Urinary bladder (tissue), 4 donors: ENCODE results near the gene PCP4. TPM values are rescaled to one million over a fixed set of nuclear protein-coding genes. Genes with fewer than 3 reads are reported as not detected.
"Not testable (repeated sequence)": the region's sequence is repeated elsewhere in the genome, so short reads cannot be mapped to it uniquely, and the experiment has no call there.

Source experiments
- DNase-seq: peaks from one replicate; pipeline ENCODE4 v3.0.0-alpha.2; 2015; ENCODE audit errors: extremely low spot score
- H3K27ac ChIP-seq: one replicate; pipeline ENCODE4 v1.5.1; 2013; ENCODE audit warnings: low read depth, mild to moderate bottlenecking, moderate library complexity
- H3K36me3 ChIP-seq: one replicate; pipeline ENCODE4 v1.6.1; 2013; ENCODE audit warnings: mild to moderate bottlenecking, moderate library complexity; ENCODE audit not compliant: insufficient read depth
- H3K4me1 ChIP-seq: one replicate; pipeline ENCODE4 v1.6.1; 2013; ENCODE audit warnings: mild to moderate bottlenecking, moderate library complexity; ENCODE audit not compliant: insufficient read depth
- H3K4me3 ChIP-seq: one replicate; pipeline ENCODE4 v1.5.1; 2013; ENCODE audit warnings: low read depth, low read length
- WGBS: extraction: QIAGEN DNeasy Blood & Tissue Kit; methylation state at CpG from one replicate; pipeline ENCODE4 v1.1.7; 2013; 5-methylcytosine and 5-hydroxymethylcytosine counted together
- polyA plus RNA-seq: library from polyadenylated mRNA; stranded (reverse); fragments of 200-250 nt; gene quantifications from one replicate; pipeline ENCODE4 v1.2.3, GENCODE V29; 2013
- total RNA-seq: library from RNA; depleted of rRNA; stranded (reverse); fragments of >200 nt; gene quantifications from one replicate; pipeline ENCODE4 v1.2.3, GENCODE V29; 2014
- donor health status: healthy with polysubstance abuse.
- donor health status: healthy.

Gene PCP4
- total and polyA plus RNA-seq, 2 donors, result 14.2 to 725 TPM

- DNase-seq, result no peak
- H3K4me1 ChIP-seq, result no peaks in the 10 kb centered on the region
- WGBS, result 73% methylated on average over 8 of the region's 8 CpGs
- no peaks in the 10 kb centered on the region for H3K36me3 ChIP-seq
- H3K27ac ChIP-seq, result no peak overlapping the region
- H3K4me3 ChIP-seq, result no peak overlapping the region
Observed at GRCh38 chr21:39881661-39882060, 14.4 kb downstream of the PCP4 start.

DNA sequence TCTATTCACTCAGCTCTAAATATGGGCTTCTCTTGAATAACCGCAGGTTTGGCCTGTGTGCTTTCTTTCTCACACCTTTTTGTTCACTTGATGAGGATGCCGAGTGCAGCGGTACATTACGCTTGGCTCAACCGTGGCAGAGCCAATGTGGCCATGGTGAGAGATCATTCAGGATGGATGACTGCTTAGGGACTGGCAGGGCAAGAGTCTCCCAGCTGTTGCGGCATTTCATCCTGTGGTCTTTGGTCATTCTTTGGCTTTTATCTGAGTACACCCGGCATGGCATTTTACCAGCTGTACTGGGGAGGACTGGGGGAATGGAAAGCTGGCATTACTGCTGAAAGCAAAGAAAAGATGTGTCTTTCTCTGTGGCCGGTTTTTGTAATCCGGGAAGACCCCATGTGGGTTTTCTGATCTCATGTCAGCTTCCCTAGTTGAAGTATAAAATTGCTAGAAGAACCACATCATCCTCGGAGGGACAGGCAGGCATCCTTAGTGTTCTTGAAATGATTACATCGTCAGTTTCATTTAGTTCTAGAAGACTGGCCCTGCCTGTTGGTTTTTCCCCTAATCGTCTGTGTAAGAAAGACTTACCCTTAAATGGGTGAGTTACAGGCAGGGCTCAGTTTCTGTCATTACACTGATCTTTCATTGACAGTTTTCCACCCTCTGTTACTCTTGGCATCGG is 15.1 kb downstream of the PCP4 start:
- no peaks in the 10 kb centered on the region for H3K36me3 ChIP-seq
- 75% methylated on average over 13 of the region's 13 CpGs for WGBS
- DNase-seq, result no peak
- H3K27ac ChIP-seq, result no peak overlapping the region
- no peak overlapping the region for H3K4me3 ChIP-seq
- H3K4me1 ChIP-seq, result no peaks in the 10 kb centered on the region

DNA sequence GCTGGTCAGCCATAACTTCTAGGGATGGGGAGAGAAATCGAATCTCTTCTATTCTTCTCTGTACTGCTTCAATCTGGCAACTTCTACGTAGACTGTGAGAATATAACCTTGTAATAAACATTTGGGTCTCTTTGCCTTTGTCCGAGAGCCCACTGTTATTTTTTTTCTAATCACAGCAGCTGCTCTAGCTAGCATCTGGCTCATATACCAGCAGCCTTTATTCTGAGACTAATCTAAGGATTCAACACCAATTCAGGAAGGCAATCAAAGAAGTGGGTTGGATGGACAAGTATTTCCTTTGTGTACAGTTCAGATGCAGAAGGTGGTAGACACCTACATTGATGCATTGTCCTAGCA is 15.6 kb downstream of the PCP4 start:
- no peaks in the 10 kb centered on the region for H3K36me3 ChIP-seq
- H3K27ac ChIP-seq, result no peak overlapping the region
- whole genome bisulfite sequencing, result 51% methylated on average over 3 of the region's 3 CpGs
- H3K4me1 ChIP-seq, result no peaks in the 10 kb centered on the region
- DNase-seq, result no peak
- H3K4me3 ChIP-seq, result no peak overlapping the region

DNA sequence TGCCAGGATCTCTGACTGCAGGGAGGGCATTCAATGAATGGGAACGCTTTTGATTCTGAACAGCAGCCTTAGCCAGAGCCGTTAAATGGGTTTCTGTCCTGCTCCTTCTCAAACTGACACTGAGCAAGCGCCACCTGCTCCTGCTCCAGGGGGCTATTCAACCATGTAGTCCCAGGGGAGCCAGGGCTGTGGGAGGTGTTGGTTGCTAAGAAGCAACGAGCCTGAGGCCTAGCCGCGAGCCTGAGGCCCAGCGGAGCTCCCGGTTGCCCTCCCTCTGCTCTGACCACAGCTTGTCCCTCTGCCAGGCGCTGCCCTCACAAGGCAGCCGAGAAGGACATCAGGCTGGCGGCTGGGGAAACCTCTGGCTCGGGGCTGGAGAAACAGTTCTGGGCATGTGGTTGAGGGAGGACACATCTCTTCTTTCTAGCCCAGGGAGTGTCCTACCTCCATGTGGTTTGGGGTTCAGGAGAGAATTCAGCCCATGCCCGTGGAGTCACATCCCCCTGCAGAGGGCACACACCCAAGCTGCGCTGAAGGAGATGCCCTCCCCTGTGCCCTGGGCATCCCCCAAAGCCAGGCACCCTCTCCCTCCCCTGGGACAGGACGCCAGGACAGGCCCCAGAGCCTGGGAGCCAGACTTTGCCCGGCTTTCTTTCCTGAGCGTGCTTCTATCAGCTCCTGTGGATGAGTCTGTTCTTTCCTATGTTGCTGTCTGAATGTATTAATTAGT is 18.0 kb downstream of the PCP4 start:
- H3K4me1 ChIP-seq, result no peaks in the 10 kb centered on the region
- H3K36me3 ChIP-seq, result no peaks in the 10 kb centered on the region
- H3K4me3 ChIP-seq, result no peak overlapping the region
- WGBS, result 54% methylated on average over 17 of the region's 17 CpGs
- H3K27ac ChIP-seq, result no peak overlapping the region
- no peak for DNase-seq

- Histone ChIP-seq H3K4me1 (no peaks in the 10 kb centered on the region), H3K4me3 (no peak overlapping the region), H3K27ac (no peak overlapping the region), H3K36me3 (no peaks in the 10 kb centered on the region)
- WGBS, result 85% methylated on average over 9 of the region's 9 CpGs
- DNase-seq, result no peak
Observed at GRCh38 chr21:39888848-39889247, 21.6 kb downstream of the PCP4 start.

- H3K27ac ChIP-seq, result no peak overlapping the region
- H3K4me3 ChIP-seq, result no peak overlapping the region
- no peak for DNase-seq
- H3K36me3 ChIP-seq, result no peaks in the 10 kb centered on the region
- no peaks in the 10 kb centered on the region for H3K4me1 ChIP-seq
- 93% methylated on average over 5 of the region's 5 CpGs for WGBS
Observed at GRCh38 chr21:39891111-39891510, 23.9 kb downstream of the PCP4 start.

DNA sequence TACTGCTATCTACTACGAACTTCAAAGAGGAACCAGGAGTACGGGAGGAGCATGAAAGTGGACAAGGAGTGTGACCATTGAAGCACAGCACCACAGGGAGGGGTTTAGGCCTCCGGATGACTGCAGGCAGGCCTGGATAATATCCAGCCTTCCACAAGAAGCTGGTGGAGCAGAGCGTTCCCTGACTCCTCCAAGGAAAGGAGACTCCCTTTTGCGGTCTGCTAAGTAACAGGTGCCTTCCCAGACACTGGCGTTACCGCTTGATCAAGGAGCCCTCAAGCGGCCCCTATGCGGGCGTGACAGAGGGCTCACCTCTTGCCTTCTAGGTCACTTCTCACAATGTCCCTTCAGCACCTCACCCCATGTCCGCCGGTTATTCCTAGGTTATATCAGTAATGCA is 24.6 kb downstream of the PCP4 start:
- not testable (repeated sequence) for H3K27ac ChIP-seq

GRCh38 chr21:39900491-39900890 is 33.3 kb downstream of the PCP4 start:
- Histone ChIP-seq H3K36me3 (no peaks in the 10 kb centered on the region), H3K4me1 (no peaks in the 10 kb centered on the region), H3K27ac (no peak overlapping the region), H3K4me3 (no peak overlapping the region)
- no peak for DNase-seq
- 47% methylated on average over 5 of the region's 5 CpGs for WGBS

More for the DNA sequence above, 24.6 kb downstream of the PCP4 start:
- not testable (repeated sequence) for H3K4me1 ChIP-seq, H3K4me3 ChIP-seq, H3K36me3 ChIP-seq, DNase-seq
- WGBS, result 81% methylated on average over 12 of the region's 12 CpGs

GRCh38 chr21:39900911-39901310 is 33.7 kb downstream of the PCP4 start:
- no peaks in the 10 kb centered on the region for H3K4me1 ChIP-seq
- no peak overlapping the region for H3K27ac ChIP-seq
- H3K4me3 ChIP-seq, result no peak overlapping the region
- DNase-seq, result no peak
- H3K36me3 ChIP-seq, result no peaks in the 10 kb centered on the region

- WGBS, result 55% methylated on average over 5 of the region's 5 CpGs
- no peak overlapping the region for H3K4me3 ChIP-seq
- H3K36me3 ChIP-seq, result no peaks in the 10 kb centered on the region
- no peak for DNase-seq
- H3K4me1 ChIP-seq, result no peaks in the 10 kb centered on the region
- H3K27ac ChIP-seq, result no peak overlapping the region
Observed at GRCh38 chr21:39902986-39903385, 35.7 kb downstream of the PCP4 start.

DNA sequence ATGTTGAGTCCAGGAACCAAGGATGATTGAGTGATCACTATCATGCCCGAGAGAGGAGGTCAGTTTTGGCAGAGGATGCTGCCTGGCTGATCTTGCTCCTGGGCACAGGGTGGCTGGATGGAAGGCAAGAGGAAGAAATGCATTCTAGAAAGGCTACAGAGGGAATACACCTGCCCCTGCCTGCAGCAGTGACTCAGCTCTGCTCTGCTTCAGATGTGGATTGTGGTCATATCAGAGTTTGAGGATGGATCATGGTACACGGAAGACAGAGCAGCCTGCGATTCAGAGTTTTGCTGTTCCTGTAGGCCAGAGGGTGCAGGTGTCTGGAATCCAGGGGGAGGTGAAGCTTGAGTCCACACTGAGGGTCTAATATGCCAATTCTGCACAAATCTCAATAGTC is 37.2 kb downstream of the PCP4 start:
- no peak for DNase-seq
- Histone ChIP-seq H3K36me3 (no peaks in the 10 kb centered on the region), H3K4me3 (no peak overlapping the region), H3K27ac (no peak overlapping the region), H3K4me1 (no peaks in the 10 kb centered on the region)
- WGBS, result 76% methylated on average over 3 of the region's 3 CpGs

- H3K4me3 ChIP-seq, result no peak overlapping the region
- H3K27ac ChIP-seq, result no peak overlapping the region
- no peaks in the 10 kb centered on the region for H3K36me3 ChIP-seq
- WGBS, result 68% methylated on average over 9 of the region's 9 CpGs
- no peaks in the 10 kb centered on the region for H3K4me1 ChIP-seq
- no peak for DNase-seq
Observed at GRCh38 chr21:39908265-39908923, 41.2 kb downstream of the PCP4 start.

DNA sequence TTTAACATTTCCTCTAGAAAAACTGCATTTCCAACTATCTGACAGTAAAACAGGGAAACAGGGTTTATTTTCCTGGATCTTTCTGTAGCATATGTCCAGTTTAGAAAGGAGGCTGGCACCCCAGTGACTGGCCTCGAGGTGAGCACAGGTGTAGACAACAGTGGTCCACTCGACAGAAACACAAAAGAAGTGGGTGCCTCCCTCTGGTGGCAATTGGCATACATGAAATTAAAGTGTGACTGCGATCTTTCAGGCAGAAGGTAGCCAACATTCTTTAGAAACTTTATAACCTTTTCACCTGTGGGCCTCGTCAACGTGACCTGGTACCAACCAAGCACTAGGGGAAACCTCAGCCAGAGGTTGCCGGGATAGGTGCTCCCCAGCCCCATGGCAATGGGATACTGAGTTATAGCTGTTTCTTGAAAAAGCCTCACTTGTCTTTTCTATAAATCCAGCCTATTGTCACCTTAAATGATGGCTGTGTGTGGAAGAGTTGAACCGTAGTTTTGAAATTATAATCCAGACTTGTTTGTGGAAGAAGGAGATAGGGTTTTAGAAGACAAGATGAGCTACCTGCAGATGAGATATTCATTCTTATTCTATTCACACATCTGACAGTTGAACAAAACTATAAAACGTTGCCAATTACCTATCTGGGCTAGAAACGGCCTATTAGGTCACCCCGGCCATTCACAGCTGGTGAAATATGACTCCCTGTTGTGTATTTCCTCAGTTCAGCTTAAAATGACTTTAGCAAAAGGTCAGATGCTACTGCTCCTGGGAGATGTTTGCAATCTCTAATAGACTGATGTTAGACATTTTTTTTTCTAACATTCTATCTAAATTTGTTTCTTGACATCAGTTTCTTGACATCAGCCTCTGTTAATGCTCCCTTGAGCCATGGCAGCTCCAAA is 44.3 kb downstream of the PCP4 start:
- DNase-seq, result no peak
- H3K4me3 ChIP-seq, result no peak overlapping the region
- no peak overlapping the region for H3K27ac ChIP-seq
- WGBS, result 65% methylated on average over 10 of the region's 10 CpGs
- no peaks in the 10 kb centered on the region for H3K36me3 ChIP-seq
- no peaks in the 10 kb centered on the region for H3K4me1 ChIP-seq
